ENCODE data around the gene RNASE2. TPM values are rescaled to one million over a fixed set of nuclear protein-coding genes. Genes with fewer than 3 reads are reported as not detected.

RNASE2 gene
- total RNA-seq, 2 experiments from 2014 or later, result not detected

GRCh38 chr14:20988717-20989470 lies 33.6 kb downstream of the RNASE2 start:
- peaks cover 2% of the 10 kb centered on the region for H3K27me3 Mint-ChIP-seq
- peak overlapping the region; percentile 91 for H3K4me3 Mint-ChIP-seq
- H3K27ac Mint-ChIP-seq, result peak overlapping the region; percentile 52
- peaks cover 17% of the 10 kb centered on the region for H3K36me3 Mint-ChIP-seq
- DNase-seq, result no peak
- CTCF ChIA-PET, result interaction anchor here (0.6 to 2.9 kb wide), 5 partner anchors 17 to 131 kb away, joined by 3 to 27 read pairs (median 4); no protein-coding TSS in a partner anchor
- H3K4me1 Mint-ChIP-seq, result peaks cover 39% of the 10 kb centered on the region
- ATAC-seq, result no peak
- no peaks in the 10 kb centered on the region for H3K9me3 Mint-ChIP-seq (ENCODE audit: low read depth)

- DNase-seq, result no peak
- CTCF ChIA-PET, result interaction anchor here (0.6 to 2.9 kb wide), 4 partner anchors 16 to 103 kb away, joined by 3 to 27 read pairs (median 4); no protein-coding TSS in a partner anchor
- H3K27me3 Mint-ChIP-seq, result peaks cover 2% of the 10 kb centered on the region
- H3K36me3 Mint-ChIP-seq, result peaks cover 22% of the 10 kb centered on the region
- H3K27ac Mint-ChIP-seq, result peak overlapping the region; percentile 85
- H3K4me3 Mint-ChIP-seq, result peak overlapping the region; percentile 91
- peaks cover 41% of the 10 kb centered on the region for H3K4me1 Mint-ChIP-seq
- ATAC-seq, result no peak
- H3K9me3 Mint-ChIP-seq (ENCODE audit: low read depth), result no peaks in the 10 kb centered on the region
Measured at GRCh38 chr14:20989471-20989786, 34.1 kb downstream of the RNASE2 start.

GRCh38 chr14:20989787-20990600 lies 34.7 kb downstream of the RNASE2 start, which contains the start of gene METTL17:
METTL17 (plus strand) TSS chr14:20989980; CDS start chr14:20990003, 23 bp downstream.
- ATAC-seq (peak; percentile 97), DNase-seq (peak; percentile 95)
- H3K4me1 Mint-ChIP-seq, result peaks cover 47% of the 10 kb centered on the region
- CTCF ChIA-PET, result interaction anchor here (1.2 to 2.9 kb wide), 2 partner anchors 18 to 102 kb away, joined by 4 to 27 read pairs; no protein-coding TSS in a partner anchor
- H3K27me3 Mint-ChIP-seq, result peaks cover 1% of the 10 kb centered on the region
- peaks cover 27% of the 10 kb centered on the region for H3K36me3 Mint-ChIP-seq
- H3K27ac Mint-ChIP-seq, result peak within 1 kb of the TSS; percentile 85
- H3K9me3 Mint-ChIP-seq (ENCODE audit: low read depth), result no peaks in the 10 kb centered on the region
- peak within 1 kb of the TSS; percentile 91 for H3K4me3 Mint-ChIP-seq

DNA sequence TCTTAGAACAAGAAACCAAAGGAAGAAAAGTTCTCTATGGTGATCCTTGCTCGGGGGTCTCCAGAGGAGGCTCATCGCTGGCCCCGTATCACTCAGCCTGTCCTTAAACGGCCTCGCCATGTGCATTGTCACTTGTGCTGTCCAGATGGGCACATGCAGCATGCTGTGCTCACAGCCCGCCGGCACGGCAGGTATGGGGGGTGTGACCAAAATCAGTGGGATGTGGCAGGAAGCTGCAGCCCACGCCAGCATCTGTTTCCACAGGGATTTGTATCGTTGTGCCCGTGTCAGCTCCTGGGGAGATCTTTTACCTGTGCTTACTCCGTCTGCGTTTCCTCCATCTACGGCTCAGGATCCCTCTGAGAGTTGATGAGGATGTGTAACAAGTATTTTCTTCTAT lies 41.2 kb downstream of the RNASE2 start:
- no peak overlapping the region for H3K4me3 Mint-ChIP-seq
- H3K27ac Mint-ChIP-seq, result no peak overlapping the region
- no peak for ATAC-seq
- DNase-seq, result no peak
- peaks cover 21% of the 10 kb centered on the region for H3K4me1 Mint-ChIP-seq
- peaks cover 44% of the 10 kb centered on the region for H3K36me3 Mint-ChIP-seq
- H3K27me3 Mint-ChIP-seq, result no peaks in the 10 kb centered on the region
- CTCF ChIA-PET, result interaction anchor here (0.9 to 4.6 kb wide), 3 partner anchors 9 to 25 kb away, joined by 3 to 21 read pairs (median 15); no protein-coding TSS in a partner anchor
- H3K9me3 Mint-ChIP-seq (ENCODE audit: low read depth), result no peaks in the 10 kb centered on the region

GRCh38 chr14:20997115-20997514 lies 41.8 kb downstream of the RNASE2 start:
- H3K4me1 Mint-ChIP-seq, result peaks cover 15% of the 10 kb centered on the region
- no peak overlapping the region for H3K4me3 Mint-ChIP-seq
- H3K9me3 Mint-ChIP-seq (ENCODE audit: low read depth), result no peaks in the 10 kb centered on the region
- H3K36me3 Mint-ChIP-seq, result peaks cover 40% of the 10 kb centered on the region
- ATAC-seq (no peak), DNase-seq (no peak)
- CTCF ChIA-PET, result interaction anchor here (1.2 to 4.6 kb wide), 4 partner anchors 18 to 107 kb away, joined by 3 to 21 read pairs (median 10); no protein-coding TSS in a partner anchor
- H3K27me3 Mint-ChIP-seq, result no peaks in the 10 kb centered on the region
- H3K27ac Mint-ChIP-seq, result no peak overlapping the region

- H3K27ac Mint-ChIP-seq, result no peak overlapping the region
- CTCF ChIA-PET, result interaction anchor here (0.7 to 4.6 kb wide), 5 partner anchors 18 to 107 kb away, joined by 3 to 21 read pairs (median 5); partner anchors contain the start of gene NDRG2
- no peaks in the 10 kb centered on the region for H3K9me3 Mint-ChIP-seq (ENCODE audit: low read depth)
- peaks cover 12% of the 10 kb centered on the region for H3K4me1 Mint-ChIP-seq
- no peak for DNase-seq
- H3K36me3 Mint-ChIP-seq, result peaks cover 35% of the 10 kb centered on the region
- H3K27me3 Mint-ChIP-seq, result no peaks in the 10 kb centered on the region
- no peak overlapping the region for H3K4me3 Mint-ChIP-seq
- no peak for ATAC-seq
Measured at GRCh38 chr14:20997564-20997963, 42.3 kb downstream of the RNASE2 start.

DNA sequence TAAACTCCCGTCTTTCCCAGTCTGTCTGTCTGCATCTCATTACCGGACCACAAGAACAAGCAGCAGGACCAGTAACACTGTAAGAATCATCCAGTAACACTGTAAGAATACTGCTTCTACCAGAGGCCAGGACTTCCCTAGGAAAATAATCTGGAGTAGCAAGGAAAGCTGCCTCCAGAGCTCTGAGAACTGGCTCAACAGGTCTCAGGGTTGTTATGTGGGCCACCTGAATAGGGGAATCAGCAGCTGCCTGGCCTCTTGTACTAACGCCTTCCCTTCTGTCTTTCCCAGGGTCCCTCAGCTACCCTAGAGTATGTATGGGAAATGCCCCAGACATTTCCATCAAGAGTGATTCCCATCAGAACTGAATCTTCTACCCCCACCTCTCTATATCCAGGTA lies 42.9 kb downstream of the RNASE2 start:
- H3K27ac Mint-ChIP-seq, result no peak overlapping the region
- DNase-seq (no peak), ATAC-seq (no peak)
- no peaks in the 10 kb centered on the region for H3K9me3 Mint-ChIP-seq (ENCODE audit: low read depth)
- no peaks in the 10 kb centered on the region for H3K27me3 Mint-ChIP-seq
- CTCF ChIA-PET, result interaction anchor here (0.7 to 4.6 kb wide), 5 partner anchors 17 to 106 kb away, joined by 3 to 21 read pairs (median 5); partner anchors contain the start of gene NDRG2
- no peak overlapping the region for H3K4me3 Mint-ChIP-seq
- peaks cover 32% of the 10 kb centered on the region for H3K36me3 Mint-ChIP-seq
- peaks cover 11% of the 10 kb centered on the region for H3K4me1 Mint-ChIP-seq

DNA sequence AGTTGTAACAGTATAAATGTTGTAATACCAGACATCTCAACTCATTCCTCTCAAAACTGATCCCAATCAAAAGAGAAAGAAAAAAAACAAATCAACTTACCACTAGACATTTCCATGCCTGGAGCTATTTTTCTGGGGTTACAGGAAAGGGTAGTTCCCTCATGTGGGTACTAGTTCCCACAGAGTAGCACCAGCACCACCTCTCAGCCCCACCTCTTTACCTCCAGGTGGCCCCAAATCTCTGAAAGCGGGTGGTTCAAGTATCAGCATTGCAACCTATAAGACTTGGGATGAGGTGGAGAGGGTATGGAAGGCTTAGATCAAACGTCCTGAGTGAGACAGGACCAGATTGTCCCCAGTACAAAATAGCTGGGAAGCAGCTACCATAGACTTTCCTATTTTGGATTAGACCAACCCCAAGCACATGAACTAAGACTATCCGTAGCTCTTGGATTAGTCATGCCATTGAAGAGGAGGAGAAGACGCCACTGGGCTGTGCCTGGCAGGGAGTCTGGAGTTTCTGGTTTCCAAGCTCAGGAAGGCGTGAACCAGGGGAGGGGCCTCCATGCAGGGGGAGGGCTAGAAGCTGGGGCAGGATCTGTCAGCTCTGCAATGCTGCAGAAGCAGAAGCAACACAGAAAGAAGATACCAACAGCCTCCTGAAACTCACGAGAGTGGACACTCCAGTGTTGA lies 43.5 kb downstream of the RNASE2 start, which contains the start of gene SLC39A2:
Gene SLC39A2 (plus strand): TSS at position 620 of the 693 bp plus-strand sequence. CDS start 154 bp downstream, outside the sequence.
- H3K4me1 Mint-ChIP-seq, result peaks cover 10% of the 10 kb centered on the region
- no peaks in the 10 kb centered on the region for H3K9me3 Mint-ChIP-seq (ENCODE audit: low read depth)
- no peak within 1 kb of the TSS for H3K4me3 Mint-ChIP-seq
- CTCF ChIA-PET, result interaction anchor here (1.6 to 4.6 kb wide), 3 partner anchors 16 to 106 kb away, joined by 5 to 21 read pairs (median 15); no protein-coding TSS in a partner anchor
- no peak within 1 kb of the TSS for H3K27ac Mint-ChIP-seq
- no peak for ATAC-seq
- H3K27me3 Mint-ChIP-seq, result no peaks in the 10 kb centered on the region
- peaks cover 29% of the 10 kb centered on the region for H3K36me3 Mint-ChIP-seq
- no peak for DNase-seq

DNA sequence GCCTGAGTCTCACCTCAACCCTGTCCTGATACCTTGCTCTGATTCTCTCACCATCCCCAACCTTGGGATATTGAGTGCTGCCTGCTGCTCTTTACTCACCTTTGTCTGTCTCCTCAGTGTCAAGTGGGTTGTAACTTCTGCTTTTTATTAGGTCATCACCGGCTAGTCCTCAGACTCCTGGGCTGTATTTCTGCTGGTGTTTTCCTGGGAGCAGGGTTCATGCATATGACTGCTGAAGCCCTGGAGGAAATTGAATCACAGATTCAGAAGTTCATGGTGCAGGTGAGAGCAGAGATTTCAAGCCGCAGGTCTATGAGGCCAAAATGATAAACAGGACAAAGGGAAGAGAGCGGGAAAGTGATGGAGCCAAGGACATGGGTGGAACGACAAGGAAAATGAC lies 44.3 kb downstream of the RNASE2 start:
- Mint-ChIP-seq H3K27ac (no peak overlapping the region), H3K4me3 (no peak overlapping the region), H3K36me3 (peaks cover 22% of the 10 kb centered on the region), H3K27me3 (no peaks in the 10 kb centered on the region), H3K4me1 (peaks cover 5% of the 10 kb centered on the region), H3K9me3 (ENCODE audit: low read depth) (no peaks in the 10 kb centered on the region)
- ATAC-seq, result no peak
- CTCF ChIA-PET, result interaction anchor here (4.4 to 4.6 kb wide), 2 partner anchors 16 to 28 kb away, joined by 15 to 21 read pairs; no protein-coding TSS in a partner anchor
- no peak for DNase-seq

GRCh38 chr14:21001218-21001617 lies 45.9 kb downstream of the RNASE2 start:
- CTCF ChIA-PET, result interaction anchor here (1.1 to 3.0 kb wide), 3 partner anchors 14 to 103 kb away, joined by 3 to 13 read pairs (median 6); no protein-coding TSS in a partner anchor
- Mint-ChIP-seq H3K27me3 (no peaks in the 10 kb centered on the region), H3K27ac (no peak overlapping the region), H3K36me3 (peaks cover 9% of the 10 kb centered on the region), H3K9me3 (ENCODE audit: low read depth) (no peaks in the 10 kb centered on the region), H3K4me1 (no peaks in the 10 kb centered on the region), H3K4me3 (no peak overlapping the region)
- DNase-seq, result no peak
- no peak for ATAC-seq

- Mint-ChIP-seq H3K9me3 (ENCODE audit: low read depth) (no peaks in the 10 kb centered on the region), H3K27me3 (no peaks in the 10 kb centered on the region)
- CTCF ChIA-PET, result interaction anchor here (1.2 to 3.7 kb wide), 4 partner anchors 10 to 100 kb away, joined by 3 to 29 read pairs (median 4); no protein-coding TSS in a partner anchor
Measured at GRCh38 chr14:21003788-21004346, 48.6 kb downstream of the RNASE2 start.

More at GRCh38 chr14:21003788-21004346, 48.6 kb downstream of the RNASE2 start:
- Mint-ChIP-seq H3K36me3 (no peaks in the 10 kb centered on the region), H3K4me3 (no peak overlapping the region), H3K4me1 (no peaks in the 10 kb centered on the region), H3K27ac (no peak overlapping the region)
- DNase-seq (no peak), ATAC-seq (no peak)
